Measurements from ENCODE around the gene TMEM132E.

DNA sequence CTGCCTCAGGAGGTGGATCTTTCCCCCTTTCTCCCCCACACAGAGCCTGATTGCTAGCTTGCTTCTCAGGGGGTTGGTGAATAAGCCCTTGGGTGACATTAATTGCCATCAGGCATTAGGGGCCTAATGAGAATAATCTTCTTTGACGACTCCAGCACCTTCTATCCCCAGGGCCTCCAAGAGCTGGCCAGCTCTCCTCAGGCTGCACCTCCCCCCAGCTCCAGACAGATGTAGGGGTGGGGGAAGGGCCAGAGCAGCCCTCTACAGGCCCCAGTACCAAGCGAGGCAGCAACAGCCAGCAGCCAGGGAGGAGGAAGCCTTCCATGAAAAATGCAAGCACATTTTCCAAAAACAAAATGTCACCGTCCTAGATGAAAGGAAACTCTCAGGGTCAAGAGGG lies 1.4 kb upstream of the TMEM132E start:
- TF ChIP-seq, protein P1, sequence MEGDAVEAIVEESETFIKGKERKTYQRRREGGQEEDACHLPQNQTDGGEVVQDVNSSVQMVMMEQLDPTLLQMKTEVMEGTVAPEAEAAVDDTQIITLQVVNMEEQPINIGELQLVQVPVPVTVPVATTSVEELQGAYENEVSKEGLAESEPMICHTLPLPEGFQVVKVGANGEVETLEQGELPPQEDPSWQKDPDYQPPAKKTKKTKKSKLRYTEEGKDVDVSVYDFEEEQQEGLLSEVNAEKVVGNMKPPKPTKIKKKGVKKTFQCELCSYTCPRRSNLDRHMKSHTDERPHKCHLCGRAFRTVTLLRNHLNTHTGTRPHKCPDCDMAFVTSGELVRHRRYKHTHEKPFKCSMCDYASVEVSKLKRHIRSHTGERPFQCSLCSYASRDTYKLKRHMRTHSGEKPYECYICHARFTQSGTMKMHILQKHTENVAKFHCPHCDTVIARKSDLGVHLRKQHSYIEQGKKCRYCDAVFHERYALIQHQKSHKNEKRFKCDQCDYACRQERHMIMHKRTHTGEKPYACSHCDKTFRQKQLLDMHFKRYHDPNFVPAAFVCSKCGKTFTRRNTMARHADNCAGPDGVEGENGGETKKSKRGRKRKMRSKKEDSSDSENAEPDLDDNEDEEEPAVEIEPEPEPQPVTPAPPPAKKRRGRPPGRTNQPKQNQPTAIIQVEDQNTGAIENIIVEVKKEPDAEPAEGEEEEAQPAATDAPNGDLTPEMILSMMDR (IDR thresholded peaks at IDR 0.05) = no peak
- no peak for TF ChIP-seq POLR2A (IDR thresholded peaks at IDR 0.05)

Data from suprapubic skin (tissue), 3 donors.